Measurements from ENCODE around the gene CS. TPM values are rescaled to one million over a fixed set of nuclear protein-coding genes. Genes with fewer than 3 reads are reported as not detected.
A peak's percentile ranks its signal among the peaks of the same experiment; 100 is the strongest.

Gene CS
- total and polyA plus RNA-seq, 2 donors from 2014 or later: 105 to 166 TPM

DNA sequence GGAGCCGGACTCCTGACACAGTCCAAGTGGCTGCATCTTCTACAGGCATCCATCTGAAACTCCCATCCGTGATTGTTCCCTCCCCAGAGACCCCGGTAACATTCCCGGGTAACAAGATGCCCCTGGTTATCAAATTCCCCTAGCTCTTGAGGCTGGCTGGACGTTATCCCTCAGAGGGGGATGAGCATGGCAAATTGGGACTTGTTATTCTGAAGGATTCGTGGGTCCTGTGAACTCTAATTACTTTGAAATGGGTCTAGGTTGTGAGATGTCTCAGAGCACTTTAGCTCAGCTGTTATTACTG lies 34.3 kb upstream of the CS start:
- Histone ChIP-seq H3K9me3 (ENCODE audit: control insufficient read depth in 2 of 3, insufficient read depth in 1 of 3, low read length in 3 of 3) (no peaks in the 10 kb centered on the region), H3K4me3 (ENCODE audit: low read length in 3 of 3) (peak overlapping the region; percentile 80 to 93 (median 87)), H3K27me3 (ENCODE audit: control insufficient read depth, insufficient read depth, low read length) (no peaks in the 10 kb centered on the region), H3K9ac (ENCODE audit: low read length in 3 of 3) (peak overlapping the region; percentile 64 to 92 (median 85)), H3K27ac (ENCODE audit: low read depth in 2 of 2, low read length in 2 of 2) (peak overlapping the region; percentile 88 to 97), H3K4me1 (ENCODE audit: control insufficient read depth in 2 of 3, insufficient read depth in 2 of 3, low read depth in 1 of 3, low read length in 3 of 3) (peaks cover 0 to 7% (median 6%) of the 10 kb centered on the region in 3 donors), H3K36me3 (ENCODE audit: control insufficient read depth in 2 of 3, insufficient read depth in 3 of 3, low read length in 3 of 3) (no peaks in the 10 kb centered on the region)
- FAIRE-seq (no peak), DNase-seq (no peak)
- TF ChIP-seq, protein P1, sequence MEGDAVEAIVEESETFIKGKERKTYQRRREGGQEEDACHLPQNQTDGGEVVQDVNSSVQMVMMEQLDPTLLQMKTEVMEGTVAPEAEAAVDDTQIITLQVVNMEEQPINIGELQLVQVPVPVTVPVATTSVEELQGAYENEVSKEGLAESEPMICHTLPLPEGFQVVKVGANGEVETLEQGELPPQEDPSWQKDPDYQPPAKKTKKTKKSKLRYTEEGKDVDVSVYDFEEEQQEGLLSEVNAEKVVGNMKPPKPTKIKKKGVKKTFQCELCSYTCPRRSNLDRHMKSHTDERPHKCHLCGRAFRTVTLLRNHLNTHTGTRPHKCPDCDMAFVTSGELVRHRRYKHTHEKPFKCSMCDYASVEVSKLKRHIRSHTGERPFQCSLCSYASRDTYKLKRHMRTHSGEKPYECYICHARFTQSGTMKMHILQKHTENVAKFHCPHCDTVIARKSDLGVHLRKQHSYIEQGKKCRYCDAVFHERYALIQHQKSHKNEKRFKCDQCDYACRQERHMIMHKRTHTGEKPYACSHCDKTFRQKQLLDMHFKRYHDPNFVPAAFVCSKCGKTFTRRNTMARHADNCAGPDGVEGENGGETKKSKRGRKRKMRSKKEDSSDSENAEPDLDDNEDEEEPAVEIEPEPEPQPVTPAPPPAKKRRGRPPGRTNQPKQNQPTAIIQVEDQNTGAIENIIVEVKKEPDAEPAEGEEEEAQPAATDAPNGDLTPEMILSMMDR (IDR thresholded peaks at IDR 0.05; ENCODE audit: borderline replicate concordance, extremely low read depth, insufficient read depth): no peak
- intact Hi-C loops (cut with DNase I): no loop called here

- no peaks in the 10 kb centered on the region for H3K36me3 ChIP-seq (ENCODE audit: control insufficient read depth in 2 of 3, insufficient read depth in 3 of 3, low read length in 3 of 3)
- no peaks in the 10 kb centered on the region for H3K27me3 ChIP-seq (ENCODE audit: control insufficient read depth, insufficient read depth, low read length)
- TF ChIP-seq, protein P1 (IDR thresholded peaks at IDR 0.05; ENCODE audit: borderline replicate concordance, extremely low read depth, insufficient read depth): peak; percentile 43
- H3K27ac ChIP-seq (ENCODE audit: low read depth in 2 of 2, low read length in 2 of 2): peak within 1 kb of the TSS; percentile 88 to 97
- DNase-seq (peak; percentile 97 to 99 (median 98)), FAIRE-seq (peak; percentile 45)
- peak within 1 kb of the TSS; percentile 80 to 93 (median 87) for H3K4me3 ChIP-seq (ENCODE audit: low read length in 3 of 3)
- H3K9me3 ChIP-seq (ENCODE audit: control insufficient read depth in 2 of 3, insufficient read depth in 1 of 3, low read length in 3 of 3): no peaks in the 10 kb centered on the region
- intact Hi-C loops (cut with DNase I): no loop called here
- H3K9ac ChIP-seq (ENCODE audit: low read length in 3 of 3): peak within 1 kb of the TSS; percentile 73 to 92 (median 85)
- peaks cover 0 to 7% (median 6%) of the 10 kb centered on the region in 3 donors for H3K4me1 ChIP-seq (ENCODE audit: control insufficient read depth in 2 of 3, insufficient read depth in 2 of 3, low read depth in 1 of 3, low read length in 3 of 3)
These were observed 33.8 kb upstream of the CS start, which contains the start of gene PAN2 for GRCh38 chr12:56333679-56334489. TSS of gene PAN2 (minus strand) at chr12:56334000. CDS start at chr12:56333094, 906 bp downstream.

DNA sequence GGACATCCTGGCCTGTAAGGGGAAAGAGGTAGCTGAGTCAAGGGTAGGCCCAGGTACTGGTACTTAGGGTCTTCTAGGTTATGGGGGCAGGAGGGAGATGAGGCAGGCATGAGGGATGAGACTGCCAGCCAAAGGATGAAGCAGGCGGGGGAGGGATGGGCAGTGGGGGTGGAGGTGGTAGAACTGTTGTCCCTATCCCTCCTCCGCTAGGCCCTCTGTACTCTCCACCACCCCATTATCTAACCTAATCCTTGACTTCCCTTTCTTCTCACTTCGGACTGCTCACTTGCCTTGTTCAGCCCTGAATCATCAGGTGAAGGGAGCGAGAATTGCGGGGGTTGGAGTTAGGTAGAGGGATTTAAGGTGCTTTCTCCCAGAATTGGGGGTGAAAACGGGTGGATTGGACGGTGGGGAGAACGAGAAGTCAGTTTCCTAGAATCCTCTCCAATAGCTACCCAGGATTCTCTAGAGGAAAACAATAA lies 33.1 kb upstream of the CS start:
- DNase-seq (no peak), FAIRE-seq (no peak)
- TF ChIP-seq, protein P1 (IDR thresholded peaks at IDR 0.05; ENCODE audit: borderline replicate concordance, extremely low read depth, insufficient read depth): no peak

More for the DNA sequence above, 33.1 kb upstream of the CS start:
- Histone ChIP-seq H3K9me3 (ENCODE audit: control insufficient read depth in 2 of 3, insufficient read depth in 1 of 3, low read length in 3 of 3) (no peaks in the 10 kb centered on the region), H3K27ac (ENCODE audit: low read depth in 2 of 2, low read length in 2 of 2) (peak overlapping the region; percentile 88 to 97), H3K36me3 (ENCODE audit: control insufficient read depth in 2 of 3, insufficient read depth in 3 of 3, low read length in 3 of 3) (no peaks in the 10 kb centered on the region), H3K27me3 (ENCODE audit: control insufficient read depth, insufficient read depth, low read length) (no peaks in the 10 kb centered on the region), H3K4me3 (ENCODE audit: low read length in 3 of 3) (peak overlapping the region; percentile 80 to 93 (median 87)), H3K4me1 (ENCODE audit: control insufficient read depth in 2 of 3, insufficient read depth in 2 of 3, low read depth in 1 of 3, low read length in 3 of 3) (peaks cover 0 to 7% (median 6%) of the 10 kb centered on the region in 3 donors), H3K9ac (ENCODE audit: low read length in 3 of 3) (peak overlapping the region; percentile 73 to 91 (median 85))
- intact Hi-C loops (cut with DNase I): no loop called here
